ENCODE measurements around the gene MADD. TPM values are rescaled to one million over a fixed set of nuclear protein-coding genes. Genes with fewer than 3 reads are reported as not detected.

Gene MADD
- total RNA-seq, 1 donor from 2014 or later: 53.7 TPM

- no peak for TF ChIP-seq CTCF (IDR thresholded peaks at IDR 0.05)
- intact Hi-C loops (cut with DNase I): no loop called here
- H3K27me3 ChIP-seq (ENCODE audit: low read depth): no peaks in the 10 kb centered on the region
- H3K27ac ChIP-seq: peak overlapping the region; percentile 95
- H3K9me3 ChIP-seq: no peaks in the 10 kb centered on the region
- peaks cover 44% of the 10 kb centered on the region for H3K4me1 ChIP-seq
- peak in 1 of 2 donors; percentile 15 for ATAC-seq
- peaks cover 19% of the 10 kb centered on the region for H3K36me3 ChIP-seq
- DNase-seq: peak; percentile 39
- H3K4me3 ChIP-seq: peak overlapping the region; percentile 81
Observed at GRCh38 chr11:47270331-47271271, 668 bp downstream of the MADD start.

DNA sequence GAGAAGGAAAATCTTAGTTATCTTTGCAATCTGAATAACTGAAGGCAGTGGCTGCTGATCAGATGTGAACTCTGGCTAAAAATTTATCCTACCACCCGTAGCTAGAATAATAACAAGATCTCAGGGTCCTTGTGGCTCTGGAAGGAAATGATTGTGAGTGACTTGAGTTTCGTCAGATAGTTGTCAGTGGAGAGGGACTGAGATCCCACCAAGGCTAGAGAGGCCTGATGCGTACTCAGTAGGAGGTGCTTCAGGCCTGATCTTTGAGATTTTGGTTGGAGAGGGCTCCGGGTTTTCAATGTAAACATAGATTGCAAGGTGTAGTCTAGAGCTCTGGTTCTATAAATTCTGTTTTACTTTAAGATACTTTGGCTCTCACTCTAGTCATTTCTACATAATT lies 1.4 kb downstream of the MADD start:
- Histone ChIP-seq H3K4me3 (peak overlapping the region; percentile 81), H3K27me3 (ENCODE audit: low read depth) (no peaks in the 10 kb centered on the region), H3K36me3 (peaks cover 25% of the 10 kb centered on the region), H3K9me3 (no peaks in the 10 kb centered on the region), H3K27ac (peak overlapping the region; percentile 7), H3K4me1 (peaks cover 44% of the 10 kb centered on the region)
- DNase-seq (no peak), ATAC-seq (no peak)
- intact Hi-C loops (cut with DNase I): no loop called here
- TF ChIP-seq CTCF (IDR thresholded peaks at IDR 0.05): no peak

DNA sequence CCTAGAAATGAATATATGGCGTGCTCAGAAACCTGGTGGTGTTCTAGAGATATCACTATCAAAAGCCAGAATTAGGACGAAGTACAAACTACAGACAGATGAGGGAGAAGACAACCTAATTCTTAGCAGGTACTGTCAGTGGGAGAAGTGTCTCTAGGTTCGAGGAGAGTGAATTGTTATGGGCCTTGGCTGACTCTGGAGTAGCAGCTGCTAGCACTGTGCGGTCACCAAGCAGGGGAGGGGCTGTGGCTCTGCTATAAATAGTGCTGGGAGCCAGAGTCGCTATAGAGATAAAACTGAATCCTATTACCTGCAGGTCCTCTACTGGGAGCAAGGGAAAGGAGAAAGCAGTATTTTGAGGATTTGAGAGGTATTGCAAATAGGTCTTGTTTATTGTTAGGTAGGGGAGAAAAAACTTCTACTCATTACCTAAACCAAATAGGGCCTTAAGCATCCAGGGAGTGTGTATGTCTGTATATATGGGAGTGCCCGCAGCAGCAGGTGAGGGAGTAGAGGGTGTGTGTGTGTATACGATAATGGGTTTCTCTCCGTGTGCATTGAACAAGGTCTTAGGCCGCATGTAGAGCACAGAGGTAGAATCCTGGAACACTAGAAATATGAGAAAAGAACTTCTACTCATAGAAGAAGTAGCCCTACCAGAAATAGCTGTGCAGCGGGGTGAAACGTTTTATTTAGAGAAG lies 2.2 kb downstream of the MADD start:
- ATAC-seq (no peak), DNase-seq (no peak)
- Histone ChIP-seq H3K4me3 (no peak overlapping the region), H3K36me3 (peaks cover 30% of the 10 kb centered on the region), H3K4me1 (peaks cover 44% of the 10 kb centered on the region), H3K27me3 (ENCODE audit: low read depth) (no peaks in the 10 kb centered on the region), H3K9me3 (no peaks in the 10 kb centered on the region), H3K27ac (no peak overlapping the region)
- intact Hi-C loops (cut with DNase I): no loop called here
- TF ChIP-seq CTCF (IDR thresholded peaks at IDR 0.05): no peak

DNA sequence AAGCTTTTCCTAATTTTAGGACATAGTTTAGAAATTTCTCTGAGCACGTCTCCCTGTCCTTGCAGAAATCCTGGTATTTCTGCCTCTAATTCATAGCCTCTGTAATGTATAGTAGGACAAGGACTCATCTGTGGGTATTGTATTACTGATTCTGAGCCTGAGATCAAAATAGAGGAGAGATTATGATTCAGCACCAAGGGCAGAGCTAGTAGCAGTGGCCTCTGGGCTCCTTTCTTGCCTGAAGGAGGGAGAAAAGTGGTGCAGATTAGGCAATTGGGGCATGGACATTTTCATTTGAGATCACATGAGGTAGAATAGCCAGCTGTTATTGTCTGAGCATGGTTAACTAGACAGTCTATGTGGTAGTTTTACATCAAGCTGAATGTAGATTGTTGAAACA lies 2.8 kb downstream of the MADD start:
- ATAC-seq (no peak), DNase-seq (no peak)
- Histone ChIP-seq H3K4me3 (no peak overlapping the region), H3K9me3 (no peaks in the 10 kb centered on the region), H3K36me3 (peaks cover 36% of the 10 kb centered on the region), H3K4me1 (peaks cover 40% of the 10 kb centered on the region), H3K27me3 (ENCODE audit: low read depth) (no peaks in the 10 kb centered on the region), H3K27ac (no peak overlapping the region)
- intact Hi-C loops (cut with DNase I): no loop called here
- no peak for TF ChIP-seq CTCF (IDR thresholded peaks at IDR 0.05)

DNA sequence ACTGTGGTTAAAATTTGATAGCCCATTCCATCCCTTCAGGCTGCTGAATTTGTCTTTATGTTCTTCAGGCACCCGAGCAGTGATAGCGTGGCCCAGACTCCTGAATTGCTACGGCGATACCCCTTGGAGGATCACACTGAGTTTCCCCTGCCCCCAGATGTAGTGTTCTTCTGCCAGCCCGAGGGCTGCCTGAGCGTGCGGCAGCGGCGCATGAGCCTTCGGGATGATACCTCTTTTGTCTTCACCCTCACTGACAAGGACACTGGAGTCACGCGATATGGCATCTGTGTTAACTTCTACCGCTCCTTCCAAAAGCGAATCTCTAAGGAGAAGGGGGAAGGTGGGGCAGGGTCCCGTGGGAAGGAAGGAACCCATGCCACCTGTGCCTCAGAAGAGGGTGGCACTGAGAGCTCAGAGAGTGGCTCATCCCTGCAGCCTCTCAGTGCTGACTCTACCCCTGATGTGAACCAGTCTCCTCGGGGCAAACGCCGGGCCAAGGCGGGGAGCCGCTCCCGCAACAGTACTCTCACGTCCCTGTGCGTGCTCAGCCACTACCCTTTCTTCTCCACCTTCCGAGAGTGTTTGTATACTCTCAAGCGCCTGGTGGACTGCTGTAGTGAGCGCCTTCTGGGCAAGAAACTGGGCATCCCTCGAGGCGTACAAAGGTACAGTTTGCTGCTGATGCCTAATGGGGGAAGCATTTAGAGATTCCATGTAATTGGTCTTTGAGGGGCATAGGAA lies 4.7 kb downstream of the MADD start:
- Histone ChIP-seq H3K27ac (no peak overlapping the region), H3K4me1 (peaks cover 25% of the 10 kb centered on the region), H3K4me3 (no peak overlapping the region), H3K9me3 (no peaks in the 10 kb centered on the region), H3K36me3 (peaks cover 56% of the 10 kb centered on the region), H3K27me3 (ENCODE audit: low read depth) (no peaks in the 10 kb centered on the region)
- TF ChIP-seq CTCF (IDR thresholded peaks at IDR 0.05): no peak
- intact Hi-C loops (cut with DNase I): no loop called here
- no peak for ATAC-seq
- DNase-seq: no peak

Data from lower lobe of right lung (tissue), 2 donors.